ENCODE results near the gene SRSF5.
"Not testable (repeated sequence)": the region's sequence is repeated elsewhere in the genome, so short reads cannot be mapped to it uniquely, and the experiment has no call there.

Gene SRSF5

DNA sequence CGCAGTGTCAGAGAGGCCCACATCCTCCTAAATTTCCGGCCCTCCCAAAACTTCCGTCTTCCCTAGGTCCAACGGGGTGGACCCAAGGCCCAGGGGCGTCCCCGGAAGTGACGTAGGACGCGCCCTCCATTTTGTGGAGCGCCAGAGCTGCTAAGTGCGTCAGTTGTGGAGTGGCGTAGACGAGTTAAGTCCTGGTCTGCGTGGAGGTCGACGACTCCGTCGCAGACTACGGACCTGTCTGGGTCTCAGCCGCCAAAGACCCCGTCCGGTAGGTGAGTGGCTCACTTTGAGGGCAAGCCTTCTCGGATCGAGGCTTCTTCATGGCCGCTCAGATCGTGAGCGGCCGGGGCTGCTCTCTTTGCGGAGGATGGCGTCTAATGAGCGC is at the start of gene SRSF5:
Gene SRSF5 (plus strand): TSS at position 159 of the 385 bp plus-strand sequence. CDS start 1,015 bp downstream, outside the sequence.
- DNase-seq (ENCODE audit: low read depth): peak; percentile 97

DNA sequence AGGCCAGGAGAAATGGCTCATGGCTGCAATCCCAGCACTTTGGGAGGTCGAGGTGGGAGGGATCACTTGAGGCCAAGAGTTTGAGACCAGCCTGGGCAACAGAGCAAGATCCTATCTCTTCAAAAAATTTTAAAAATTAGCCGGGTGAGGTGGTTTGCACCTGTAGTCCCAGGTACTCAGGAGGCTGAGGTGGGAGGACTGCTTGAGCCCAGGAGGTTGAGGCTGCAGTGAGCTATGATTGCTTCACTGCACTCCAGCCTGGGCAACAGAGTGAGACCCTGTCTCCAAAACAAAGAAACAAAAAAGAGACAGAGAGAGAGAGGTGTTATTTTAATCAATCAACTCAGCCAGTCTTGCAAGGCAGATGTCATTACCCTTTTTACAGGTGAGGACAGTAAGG is 48.3 kb upstream of the SRSF5 start:
- not testable (repeated sequence) for DNase-seq (ENCODE audit: low read depth)

DNA sequence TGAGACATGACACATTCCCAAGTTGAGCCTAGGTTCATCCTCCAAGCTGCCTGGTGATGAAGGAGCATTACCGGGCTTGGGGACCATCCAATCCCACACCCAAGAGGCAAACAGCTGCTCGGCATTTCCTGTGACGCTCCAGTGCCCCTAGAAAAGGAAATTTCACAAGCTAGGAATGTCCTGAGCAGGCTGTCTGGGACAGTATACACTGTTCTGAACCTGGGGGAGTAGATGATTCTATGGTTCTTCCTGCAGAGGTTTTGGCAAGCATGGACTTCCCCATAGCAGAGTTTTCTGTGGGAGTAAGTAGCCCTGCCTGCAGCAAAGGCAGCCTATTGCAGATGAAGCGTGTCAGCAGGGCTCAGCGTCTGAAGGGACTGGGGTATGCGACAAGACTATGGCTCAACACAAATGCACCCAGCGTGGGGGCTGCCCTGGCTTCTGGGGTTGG is 47.4 kb upstream of the SRSF5 start:
- DNase-seq (ENCODE audit: low read depth): peak; percentile 53

GRCh38 chr14:69720912-69721311 is 46.0 kb upstream of the SRSF5 start:
- no peak for DNase-seq (ENCODE audit: low read depth)

DNA sequence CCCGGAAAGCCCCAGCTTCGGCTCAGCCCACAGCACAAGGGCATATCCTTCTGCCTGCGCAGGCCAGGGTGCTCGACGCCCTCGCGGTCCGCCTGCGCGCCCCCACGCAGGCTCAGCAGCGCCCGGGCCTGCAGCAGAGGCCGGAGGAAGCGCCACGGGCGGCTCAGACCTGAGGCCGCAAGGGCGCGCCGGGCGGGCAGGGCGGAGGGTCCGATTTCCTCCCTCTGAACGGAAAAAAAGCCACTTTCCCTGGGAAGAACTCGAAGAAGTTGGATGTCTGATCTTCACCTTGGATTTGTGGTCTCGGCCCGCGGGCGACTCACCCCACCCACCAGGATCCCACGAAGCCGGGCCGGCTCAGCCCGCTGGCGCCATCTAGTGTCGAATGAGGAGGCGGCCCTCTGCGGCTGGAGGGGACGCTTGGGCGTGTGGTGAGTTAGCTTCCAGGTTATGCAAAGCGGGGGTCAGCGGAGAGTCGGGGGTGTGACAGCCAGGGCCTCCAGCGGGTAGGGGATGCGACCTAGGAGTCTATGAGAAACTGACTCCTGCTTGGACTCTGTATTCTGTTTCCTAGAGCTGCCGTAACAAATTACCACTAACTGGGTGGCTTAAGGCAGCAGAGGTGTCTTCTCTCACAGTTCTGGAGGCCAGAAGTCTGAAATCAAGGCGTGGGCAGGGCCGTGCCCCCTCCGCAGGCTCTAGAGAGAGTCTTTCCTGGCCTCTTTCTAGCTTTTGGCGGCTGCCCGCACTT is 40.0 kb upstream of the SRSF5 start:
- DNase-seq (ENCODE audit: low read depth): peak; percentile 40

GRCh38 chr14:69727860-69728259 is 39.1 kb upstream of the SRSF5 start:
- no peak for DNase-seq (ENCODE audit: low read depth)

DNA sequence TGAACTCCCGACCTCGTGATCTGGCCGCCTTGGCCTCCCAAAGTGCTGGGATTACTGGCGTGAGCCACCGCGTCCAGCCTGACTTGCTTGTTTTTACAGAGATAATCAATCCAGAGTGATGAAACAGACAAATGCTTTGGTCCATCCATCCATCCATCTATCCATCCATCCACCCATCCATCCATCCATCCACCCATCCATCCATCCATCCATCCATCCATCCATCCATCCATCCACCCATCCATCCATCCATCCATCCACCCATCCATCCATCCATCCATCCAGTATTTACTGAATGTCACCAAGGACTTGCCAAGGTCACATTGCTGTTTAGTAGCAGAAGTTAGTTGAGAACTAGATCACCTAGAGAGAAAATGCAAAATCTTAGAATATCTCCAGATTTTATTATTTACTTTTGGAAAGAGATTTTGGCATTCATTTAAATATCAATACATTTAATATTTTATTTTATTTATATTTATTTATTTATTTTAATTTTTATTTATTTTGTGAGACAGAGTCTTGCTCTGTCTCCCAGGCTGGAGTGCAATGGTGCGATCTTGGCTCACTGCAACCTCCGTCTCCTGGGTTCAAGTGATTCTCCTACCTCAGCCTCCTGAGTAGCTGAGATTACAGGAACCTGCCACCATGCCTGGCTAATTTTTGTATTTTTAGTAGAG is 34.9 kb upstream of the SRSF5 start:
- not testable (repeated sequence) for DNase-seq (ENCODE audit: low read depth)

GRCh38 chr14:69736405-69736804 is 30.5 kb upstream of the SRSF5 start:
- DNase-seq (ENCODE audit: low read depth): not testable (repeated sequence)

DNA sequence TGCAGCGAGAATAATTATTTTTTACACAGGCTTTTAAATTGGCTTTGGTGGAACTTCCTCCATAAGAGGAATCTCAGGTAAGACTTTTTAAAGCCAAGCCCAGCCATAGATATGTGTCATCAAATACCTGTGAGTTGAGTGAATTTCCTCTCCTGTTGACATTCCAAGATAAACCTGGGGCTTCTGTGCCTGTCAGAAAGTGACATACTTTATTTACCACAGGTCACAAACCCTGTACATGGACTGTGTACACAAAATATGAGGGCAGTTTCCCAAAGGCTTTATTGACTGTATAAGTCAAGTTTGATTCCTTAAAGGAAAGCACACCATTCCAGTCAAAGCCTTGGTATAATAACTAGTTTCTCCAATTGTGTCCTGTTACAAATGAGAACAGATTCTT is 25.9 kb upstream of the SRSF5 start:
- no peak for DNase-seq (ENCODE audit: low read depth)

DNA sequence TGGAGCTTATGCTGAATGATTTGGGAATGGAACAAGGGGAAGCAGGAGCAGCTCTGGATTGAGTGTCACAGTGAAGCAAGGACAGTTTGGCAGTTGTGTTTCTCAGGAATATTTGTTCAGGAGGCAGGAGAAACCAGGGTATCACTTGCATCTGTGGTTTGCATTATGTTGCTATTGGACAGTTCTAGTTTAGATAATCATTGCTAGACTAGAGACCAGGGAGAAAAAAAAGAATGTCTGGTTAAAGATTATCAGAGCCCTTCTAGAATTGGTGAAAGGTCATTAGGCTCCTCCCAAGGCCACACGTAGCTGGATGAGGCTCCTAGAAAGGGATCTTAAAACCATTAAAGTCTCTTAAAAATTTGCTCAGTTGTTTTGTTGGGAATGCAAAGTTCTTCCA is 17.0 kb upstream of the SRSF5 start:
- no peak for DNase-seq (ENCODE audit: low read depth)

DNA sequence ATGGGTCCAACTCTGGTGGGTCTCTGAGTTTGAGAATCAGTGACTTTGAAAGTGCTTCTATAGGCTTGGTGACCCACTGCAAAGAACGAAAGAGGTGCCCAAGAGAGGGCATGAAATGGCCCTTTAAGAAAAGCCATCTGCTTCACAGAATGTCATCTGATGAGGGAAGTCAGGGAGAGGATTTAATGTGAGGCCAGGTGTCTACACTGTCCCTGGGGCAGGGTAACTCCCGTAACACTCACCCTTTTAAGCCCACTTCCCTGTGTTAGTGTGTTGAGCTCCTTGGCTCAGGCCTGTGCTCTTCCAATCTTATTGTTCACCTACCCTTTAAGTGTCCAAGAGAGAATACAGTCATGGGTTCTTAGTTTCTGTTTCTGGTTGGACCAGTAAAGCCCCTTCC is 16.4 kb upstream of the SRSF5 start:
- no peak for DNase-seq (ENCODE audit: low read depth)

- DNase-seq (ENCODE audit: low read depth): no peak
Measured at GRCh38 chr14:69752773-69753172, 14.2 kb upstream of the SRSF5 start.

GRCh38 chr14:69753860-69754259 is 13.1 kb upstream of the SRSF5 start:
- DNase-seq (ENCODE audit: low read depth): no peak

DNA sequence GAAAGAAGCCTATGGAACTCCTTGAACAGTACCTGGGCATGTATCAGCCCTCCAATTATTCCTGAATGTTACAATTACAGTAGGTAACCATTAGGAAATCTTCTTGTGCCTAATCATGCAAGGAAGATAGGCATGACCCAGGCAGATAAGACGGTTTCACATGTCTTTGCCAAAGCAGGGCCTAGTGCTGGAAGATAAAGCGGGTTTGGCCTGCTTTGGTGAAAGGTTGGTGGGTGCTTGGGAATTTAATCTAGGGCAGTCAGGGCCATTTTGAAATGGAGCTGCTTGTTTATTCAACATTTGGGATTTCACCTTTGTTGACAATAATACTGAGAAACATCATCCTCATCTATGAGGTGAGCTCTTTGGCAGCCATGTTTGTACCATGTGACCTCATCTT is 12.5 kb upstream of the SRSF5 start:
- no peak for DNase-seq (ENCODE audit: low read depth)

DNA sequence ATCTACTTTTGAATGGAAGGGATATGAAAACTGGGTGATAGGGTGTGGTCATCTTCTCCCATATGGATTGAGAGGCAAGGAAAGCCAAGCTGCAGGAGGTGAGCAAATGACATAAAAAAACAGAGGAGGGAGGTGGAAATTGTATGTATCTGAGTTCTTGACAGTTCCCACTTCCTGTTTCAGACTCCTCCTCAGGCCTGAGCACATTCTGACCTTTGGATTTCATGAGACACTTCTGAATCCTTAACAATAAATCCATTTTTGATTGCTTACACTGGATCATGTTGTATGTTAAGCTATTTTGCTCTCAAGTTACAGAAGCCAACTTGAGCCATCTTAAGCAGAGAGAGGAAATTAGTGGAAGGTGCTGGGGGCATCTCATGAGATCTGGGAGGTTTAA is 11.6 kb upstream of the SRSF5 start:
- DNase-seq (ENCODE audit: low read depth): no peak

- DNase-seq (ENCODE audit: low read depth): no peak
Measured at GRCh38 chr14:69755784-69756183, 11.2 kb upstream of the SRSF5 start.

DNA sequence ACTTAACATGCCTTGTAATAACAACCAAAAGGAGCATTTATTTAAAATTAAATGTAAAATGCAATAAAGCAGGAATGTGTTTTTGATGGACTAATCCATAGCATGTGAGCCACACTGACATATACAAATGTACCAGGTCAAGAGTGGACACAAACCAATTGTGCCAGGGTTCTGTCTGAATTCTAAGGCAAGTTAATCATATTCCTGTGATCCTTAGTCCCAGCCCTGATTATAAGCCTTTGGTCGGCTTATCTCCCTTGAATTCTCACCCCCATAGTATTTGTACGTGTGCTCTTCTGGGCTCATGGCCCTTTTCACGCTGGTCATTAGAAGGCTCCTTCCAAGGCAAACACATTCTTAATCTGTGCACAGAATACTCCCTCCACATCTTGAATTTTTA is 10.6 kb upstream of the SRSF5 start:
- no peak for DNase-seq (ENCODE audit: low read depth)

GRCh38 chr14:69760810-69761209 is 6.1 kb upstream of the SRSF5 start:
- no peak for DNase-seq (ENCODE audit: low read depth)

DNA sequence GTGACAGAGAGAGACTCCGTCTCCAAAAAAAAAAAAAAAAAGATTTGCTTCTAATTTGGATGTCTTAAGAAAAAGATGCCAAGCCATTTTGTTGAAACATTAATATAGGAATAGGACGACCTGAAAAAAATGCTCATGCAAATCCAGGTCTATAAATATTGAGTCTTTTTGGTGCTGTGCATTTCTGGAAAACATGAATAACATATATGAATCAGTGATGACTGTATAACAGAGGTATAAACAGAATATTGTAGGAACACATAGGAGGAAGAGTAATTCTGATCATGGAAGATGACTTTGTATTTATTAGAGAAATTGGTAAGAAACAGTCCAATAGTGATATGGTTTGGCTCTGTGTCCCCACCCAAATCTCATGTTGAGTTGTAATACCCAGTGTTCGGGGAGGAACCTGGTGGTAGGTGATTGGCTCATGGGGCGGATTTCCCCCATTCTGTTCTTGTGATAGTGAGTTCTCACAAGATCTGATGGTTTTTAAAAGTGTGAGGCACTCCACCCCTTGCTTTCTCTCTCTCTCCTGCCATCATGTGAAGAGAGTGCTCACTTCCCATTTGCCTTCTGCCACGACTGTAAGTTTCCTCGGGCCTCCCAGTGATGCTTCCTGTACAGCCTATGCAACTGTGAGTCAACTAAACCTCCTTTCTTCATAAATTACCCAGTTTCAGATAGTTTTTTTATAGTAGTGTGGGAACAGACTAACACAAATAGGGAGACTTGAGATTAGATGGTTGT is 3.0 kb upstream of the SRSF5 start:
- DNase-seq (ENCODE audit: low read depth): no peak

DNA sequence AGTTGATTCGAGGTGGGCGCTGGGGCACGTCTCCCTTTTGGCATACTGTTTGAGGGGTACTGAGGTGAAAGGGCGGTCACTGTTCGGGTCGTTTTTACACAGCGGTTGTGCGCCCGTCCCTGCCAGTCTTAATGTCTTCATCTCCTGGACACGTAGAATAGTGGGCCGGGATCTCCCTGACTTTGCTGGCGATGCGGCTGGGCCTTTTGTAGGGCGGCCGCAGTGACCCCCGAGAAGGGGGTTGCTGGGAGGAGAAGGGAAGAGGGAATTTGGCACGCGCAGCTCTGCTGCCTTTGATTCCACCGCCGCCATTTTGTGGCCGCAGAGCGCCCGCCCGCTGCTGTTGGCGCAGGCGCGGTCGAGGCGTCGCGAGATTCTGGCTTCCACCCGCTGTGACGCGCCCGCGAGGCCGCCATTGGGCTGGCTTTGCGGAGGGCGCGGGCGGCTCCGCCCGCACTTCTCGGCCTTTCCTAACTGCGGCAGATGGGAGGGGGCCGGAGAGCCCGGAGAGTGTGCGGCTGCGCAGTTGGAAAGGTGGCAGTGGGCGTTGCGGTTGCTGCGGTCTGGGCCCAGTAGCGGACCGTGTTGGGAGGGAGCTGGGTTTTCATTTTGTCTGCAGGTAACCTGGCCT is 542 bp downstream of the SRSF5 start:
- peak; percentile 80 for DNase-seq (ENCODE audit: low read depth)

- no peak for DNase-seq (ENCODE audit: low read depth)
Measured at GRCh38 chr14:69768873-69769272, 1.9 kb downstream of the SRSF5 start.

- DNase-seq (ENCODE audit: low read depth): no peak
Measured at GRCh38 chr14:69769623-69770022, 2.7 kb downstream of the SRSF5 start.

Data from stromal cell of bone marrow (primary cell).